ENCODE data around the gene HPS1.

HPS1 gene

GRCh38 chr10:98463976-98464754 lies 17.4 kb upstream of the HPS1 start:
- DNase-seq: no peak

- no peak for DNase-seq
These were observed 16.3 kb upstream of the HPS1 start for GRCh38 chr10:98463016-98463415.

- no peak for DNase-seq
These were observed 14.7 kb upstream of the HPS1 start for GRCh38 chr10:98461500-98461842.

- DNase-seq: no peak
These were observed 14.2 kb upstream of the HPS1 start for GRCh38 chr10:98460837-98461499.

- no peak for DNase-seq
These were observed 12.4 kb upstream of the HPS1 start for GRCh38 chr10:98458809-98459784.

GRCh38 chr10:98457721-98458120 lies 11.0 kb upstream of the HPS1 start:
- no peak for DNase-seq

GRCh38 chr10:98456686-98457482 lies 10.1 kb upstream of the HPS1 start:
- DNase-seq: no peak

GRCh38 chr10:98456043-98456570 lies 9.4 kb upstream of the HPS1 start:
- DNase-seq: no peak

- DNase-seq: no peak
These were observed 7.0 kb upstream of the HPS1 start for GRCh38 chr10:98453729-98454128.

- DNase-seq: no peak
These were observed 3.9 kb upstream of the HPS1 start for GRCh38 chr10:98450618-98451017.

GRCh38 chr10:98449287-98449686 lies 2.6 kb upstream of the HPS1 start:
- DNase-seq: no peak

GRCh38 chr10:98446151-98446660 lies 529 bp downstream of the HPS1 start:
- DNase-seq: no peak

- DNase-seq: no peak
These were observed 1.4 kb downstream of the HPS1 start for GRCh38 chr10:98445200-98445812.

- DNase-seq: no peak
These were observed 2.3 kb downstream of the HPS1 start for GRCh38 chr10:98444314-98445006.

GRCh38 chr10:98438715-98439114 lies 8.0 kb downstream of the HPS1 start:
- no peak for DNase-seq

- no peak for DNase-seq
These were observed 10.0 kb downstream of the HPS1 start for GRCh38 chr10:98436704-98437103.

- no peak for DNase-seq
These were observed 11.6 kb downstream of the HPS1 start for GRCh38 chr10:98435178-98435577.

GRCh38 chr10:98433881-98434732 lies 12.6 kb downstream of the HPS1 start:
- DNase-seq: no peak

- DNase-seq: no peak
These were observed 13.4 kb downstream of the HPS1 start for GRCh38 chr10:98433371-98433770.

GRCh38 chr10:98432330-98432729 lies 14.4 kb downstream of the HPS1 start:
- DNase-seq: no peak

Data from NCI-H1694 (cell line).